ENCODE results near the gene KRT3. TPM values are rescaled to one million over a fixed set of nuclear protein-coding genes. Genes with fewer than 3 reads are reported as not detected.

Gene KRT3
- 0.09 TPM in 1 of 5 replicates, not detected in the others for total RNA-seq (2022; extraction: Qiagen RNA extraction; ENCODE audit: low read depth)

GRCh38 chr12:52795694-52796428, at the start of gene KRT3:
KRT3 (minus strand) TSS chr12:52796117; CDS start chr12:52796042, 75 bp downstream.

GRCh38 chr12:52833922-52834726, 38.2 kb upstream of the KRT3 start, which contains the start of gene KRT79:
KRT79 (minus strand) TSS chr12:52834311; CDS start chr12:52834260, 51 bp downstream.

GRCh38 chr12:52813885-52814709, 18.2 kb upstream of the KRT3 start, which contains the start of gene KRT4:
KRT4 (minus strand) TSS chr12:52814116; CDS start chr12:52814058, 58 bp downstream.

GRCh38 chr12:52776913-52777395, 19.0 kb downstream of the KRT3 start, which contains the start of gene KRT76:
KRT76 (minus strand) TSS chr12:52777345; CDS start chr12:52777291, 54 bp downstream.

Other genes starting within 250 kb of the KRT3 start
- gene KRT71, start 243.0 kb downstream of the KRT3 start, total RNA-seq (2022; extraction: Qiagen RNA extraction; ENCODE audit: low read depth) = not detected in 5 replicates
- not detected in 5 replicates for gene KRT74, start 222.3 kb downstream of the KRT3 start, total RNA-seq (2022; extraction: Qiagen RNA extraction; ENCODE audit: low read depth)
- not detected in 5 replicates for gene KRT72, start 194.7 kb downstream of the KRT3 start, total RNA-seq (2022; extraction: Qiagen RNA extraction; ENCODE audit: low read depth)
- not detected in 5 replicates for gene KRT73, start 177.6 kb downstream of the KRT3 start, total RNA-seq (2022; extraction: Qiagen RNA extraction; ENCODE audit: low read depth)
- gene KRT2, start 143.9 kb downstream of the KRT3 start, total RNA-seq (2022; extraction: Qiagen RNA extraction; ENCODE audit: low read depth) = not detected in 5 replicates
- gene KRT1, start 115.7 kb downstream of the KRT3 start, total RNA-seq (2022; extraction: Qiagen RNA extraction; ENCODE audit: low read depth) = not detected in 5 replicates
- gene KRT77, start 92.6 kb downstream of the KRT3 start, total RNA-seq (2022; extraction: Qiagen RNA extraction; ENCODE audit: low read depth) = not detected in 5 replicates
- gene KRT76, start 18.8 kb downstream of the KRT3 start, total RNA-seq (2022; extraction: Qiagen RNA extraction; ENCODE audit: low read depth) = not detected in 5 replicates
- gene KRT4, start 18.0 kb upstream of the KRT3 start, total RNA-seq (2022; extraction: Qiagen RNA extraction; ENCODE audit: low read depth) = 1.7 to 4.0 TPM (median 2.7 TPM) in 5 replicates
- 0.09 TPM in 1 of 5 replicates, not detected in the others for gene KRT79, start 38.2 kb upstream of the KRT3 start, total RNA-seq (2022; extraction: Qiagen RNA extraction; ENCODE audit: low read depth)
- 0.24 TPM in 1 of 5 replicates, not detected in the others for gene KRT78, start 52.9 kb upstream of the KRT3 start, total RNA-seq (2022; extraction: Qiagen RNA extraction; ENCODE audit: low read depth)
- 3,219 to 4,452 TPM (median 4,030 TPM) in 5 replicates for gene KRT8, start 109.0 kb upstream of the KRT3 start, total RNA-seq (2022; extraction: Qiagen RNA extraction; ENCODE audit: low read depth)
- 2,322 to 2,859 TPM (median 2,818 TPM) in 5 replicates for gene KRT18, start 153.0 kb upstream of the KRT3 start, total RNA-seq (2022; extraction: Qiagen RNA extraction; ENCODE audit: low read depth)
- 266 to 393 TPM (median 311 TPM) in 5 replicates for gene EIF4B, start 210.3 kb upstream of the KRT3 start, total RNA-seq (2022; extraction: Qiagen RNA extraction; ENCODE audit: low read depth)